ENCODE data around the gene TSTD1. TPM values are rescaled to one million over a fixed set of nuclear protein-coding genes. Genes with fewer than 3 reads are reported as not detected.

The TSTD1 gene
- polyA plus RNA-seq, 3 donors, result 9.9 to 20.3 (median 11.8) TPM

DNA sequence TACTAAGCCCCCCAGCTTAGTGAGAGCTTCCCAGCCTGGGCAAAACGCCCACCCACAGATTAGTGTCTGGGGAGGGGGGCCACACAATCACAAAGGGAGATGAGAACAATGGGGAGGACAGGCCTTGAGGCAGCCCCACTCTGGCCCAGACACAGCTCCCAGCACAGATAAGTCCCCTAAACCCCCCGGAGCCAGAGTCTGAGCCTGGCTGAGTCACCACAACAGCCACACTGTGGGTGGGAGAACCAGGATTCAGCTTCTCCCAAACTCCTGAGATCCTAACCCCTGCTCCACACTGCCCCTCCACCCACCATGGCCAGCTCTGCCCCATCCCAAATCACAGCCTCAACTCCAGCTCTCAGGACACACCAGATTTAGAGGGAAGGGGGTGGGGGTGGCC is 46.4 kb upstream of the TSTD1 start:
- H3K4me3 ChIP-seq (replicated peaks in 1 of 3; ENCODE audit: low read depth in 2 of 3, low read length in 3 of 3), result no peak overlapping the region
- no peaks in the 10 kb centered on the region for H3K27me3 ChIP-seq (ENCODE audit: control insufficient read depth in 2 of 2, insufficient read depth in 2 of 2, low read length in 2 of 2)
- Mint-ChIP-seq H3K4me1 (peaks cover 77% of the 10 kb centered on the region), H3K27me3 (ENCODE audit: low read depth in 3 of 3) (peaks cover 0 to 3% (median 1%) of the 10 kb centered on the region in 3 donors), H3K36me3 (peaks cover 7 to 15% of the 10 kb centered on the region in 2 donors), H3K27ac (peak overlapping the region in 5 of 7 donors; percentile 15 to 98 (median 62)), H3K9me3 (no peaks in the 10 kb centered on the region), H3K4me3 (no peak overlapping the region)
- H3K9me3 ChIP-seq (replicated peaks in 1 of 2; ENCODE audit: control insufficient read depth in 1 of 2, insufficient read depth in 1 of 2, low read length in 2 of 2), result no peaks in the 10 kb centered on the region
- no peak overlapping the region for H3K9ac ChIP-seq (ENCODE audit: insufficient read depth, low read length, poor library complexity, severe bottlenecking)
- H4K20me1 ChIP-seq (ENCODE audit: insufficient read depth, low read length), result no peaks in the 10 kb centered on the region
- no peak overlapping the region for H3K27ac ChIP-seq (ENCODE audit: low read depth in 1 of 2, low read length in 2 of 2)
- peaks cover 58 to 70% of the 10 kb centered on the region in 2 donors for H3K4me1 ChIP-seq (ENCODE audit: control insufficient read depth in 1 of 2, insufficient read depth in 2 of 2, low read length in 2 of 2)
- WGBS (ENCODE audit: insufficient coverage), result no CpG with 5 or more reads among the region's 2 CpGs
- H3K79me2 ChIP-seq (ENCODE audit: insufficient read depth, low read length), result no peaks in the 10 kb centered on the region
- no peak overlapping the region for H2AFZ ChIP-seq (ENCODE audit: insufficient read depth, low read depth, low read length, poor library complexity, severe bottlenecking)
- H3K4me2 ChIP-seq (replicated peaks; ENCODE audit: extremely low read depth, low read length, poor library complexity, severe bottlenecking), result no peak overlapping the region
- no peak for DNase-seq
- TF ChIP-seq, protein P1, sequence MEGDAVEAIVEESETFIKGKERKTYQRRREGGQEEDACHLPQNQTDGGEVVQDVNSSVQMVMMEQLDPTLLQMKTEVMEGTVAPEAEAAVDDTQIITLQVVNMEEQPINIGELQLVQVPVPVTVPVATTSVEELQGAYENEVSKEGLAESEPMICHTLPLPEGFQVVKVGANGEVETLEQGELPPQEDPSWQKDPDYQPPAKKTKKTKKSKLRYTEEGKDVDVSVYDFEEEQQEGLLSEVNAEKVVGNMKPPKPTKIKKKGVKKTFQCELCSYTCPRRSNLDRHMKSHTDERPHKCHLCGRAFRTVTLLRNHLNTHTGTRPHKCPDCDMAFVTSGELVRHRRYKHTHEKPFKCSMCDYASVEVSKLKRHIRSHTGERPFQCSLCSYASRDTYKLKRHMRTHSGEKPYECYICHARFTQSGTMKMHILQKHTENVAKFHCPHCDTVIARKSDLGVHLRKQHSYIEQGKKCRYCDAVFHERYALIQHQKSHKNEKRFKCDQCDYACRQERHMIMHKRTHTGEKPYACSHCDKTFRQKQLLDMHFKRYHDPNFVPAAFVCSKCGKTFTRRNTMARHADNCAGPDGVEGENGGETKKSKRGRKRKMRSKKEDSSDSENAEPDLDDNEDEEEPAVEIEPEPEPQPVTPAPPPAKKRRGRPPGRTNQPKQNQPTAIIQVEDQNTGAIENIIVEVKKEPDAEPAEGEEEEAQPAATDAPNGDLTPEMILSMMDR (IDR thresholded peaks at IDR 0.05), result no peak
- H3K36me3 ChIP-seq (replicated peaks in 1 of 2; ENCODE audit: control insufficient read depth in 1 of 2, insufficient read depth in 2 of 2, low read length in 2 of 2), result no peaks in the 10 kb centered on the region
- intact Hi-C loops (cut with micrococcal nuclease), result no loop called here

DNA sequence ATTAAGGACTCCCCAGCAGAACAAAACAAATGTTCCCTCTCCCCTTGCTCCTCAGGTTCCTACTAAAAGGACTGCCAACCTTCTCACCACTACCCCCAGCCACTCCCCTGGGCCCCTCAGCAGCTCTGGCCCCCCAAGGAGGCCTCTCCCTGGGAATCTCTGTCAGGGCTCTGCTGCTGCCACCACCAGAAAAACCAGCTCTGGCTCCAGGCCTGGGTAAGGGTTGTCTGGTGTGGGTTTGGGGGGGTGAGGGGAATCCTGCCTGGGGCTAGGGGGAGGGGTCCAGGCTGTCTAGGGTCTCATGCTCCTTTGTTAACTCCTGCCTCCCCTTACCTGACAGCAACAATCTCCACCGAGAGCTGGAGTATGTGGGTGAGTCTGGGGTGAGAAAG is 45.8 kb upstream of the TSTD1 start:
- WGBS (ENCODE audit: insufficient coverage), result no CpG with 5 or more reads among the region's 1 CpG
- Mint-ChIP-seq H3K4me1 (peaks cover 77% of the 10 kb centered on the region), H3K36me3 (peaks cover 7 to 15% of the 10 kb centered on the region in 2 donors), H3K4me3 (no peak overlapping the region), H3K27ac (peak overlapping the region in 6 of 7 donors; percentile 95 to 98 (median 96)), H3K9me3 (no peaks in the 10 kb centered on the region), H3K27me3 (ENCODE audit: low read depth in 3 of 3) (peaks cover 0 to 3% (median 1%) of the 10 kb centered on the region in 3 donors)
- Histone ChIP-seq H3K9ac (ENCODE audit: insufficient read depth, low read length, poor library complexity, severe bottlenecking) (no peak overlapping the region), H2AFZ (ENCODE audit: insufficient read depth, low read depth, low read length, poor library complexity, severe bottlenecking) (no peak overlapping the region), H3K27me3 (ENCODE audit: control insufficient read depth in 2 of 2, insufficient read depth in 2 of 2, low read length in 2 of 2) (no peaks in the 10 kb centered on the region), H3K4me1 (ENCODE audit: control insufficient read depth in 1 of 2, insufficient read depth in 2 of 2, low read length in 2 of 2) (peaks cover 61 to 70% of the 10 kb centered on the region in 2 donors), H4K20me1 (ENCODE audit: insufficient read depth, low read length) (no peaks in the 10 kb centered on the region), H3K79me2 (ENCODE audit: insufficient read depth, low read length) (no peaks in the 10 kb centered on the region), H3K36me3 (replicated peaks in 1 of 2; ENCODE audit: control insufficient read depth in 1 of 2, insufficient read depth in 2 of 2, low read length in 2 of 2) (no peaks in the 10 kb centered on the region), H3K9me3 (replicated peaks in 1 of 2; ENCODE audit: control insufficient read depth in 1 of 2, insufficient read depth in 1 of 2, low read length in 2 of 2) (no peaks in the 10 kb centered on the region), H3K27ac (ENCODE audit: low read depth in 1 of 2, low read length in 2 of 2) (no peak overlapping the region), H3K4me3 (replicated peaks in 1 of 3; ENCODE audit: low read depth in 2 of 3, low read length in 3 of 3) (no peak overlapping the region), H3K4me2 (replicated peaks; ENCODE audit: extremely low read depth, low read length, poor library complexity, severe bottlenecking) (no peak overlapping the region)
- TF ChIP-seq, protein P1 (IDR thresholded peaks at IDR 0.05), result no peak
- intact Hi-C loops (cut with micrococcal nuclease), result no loop called here
- DNase-seq, result no peak

Measured in CD14-positive monocyte (primary cell).